Suprapubic skin (tissue), 4 donors: ENCODE results near the gene POLR3C. TPM values are rescaled to one million over a fixed set of nuclear protein-coding genes. Genes with fewer than 3 reads are reported as not detected.

ENCODE experiments used
- DNase-seq, 2 donors: peaks; one replicate each; pipeline ENCODE4 v3.0.0-alpha.2; 2019; ENCODE audit warnings: low spot score in 2 of 2
- H3K27ac ChIP-seq: fragments of 200-600 bp; sonication (generic); one replicate; pipeline ENCODE4 v1.5.1; 2019
- H3K27me3 ChIP-seq: fragments of 200-600 bp; sonication (generic); one replicate; pipeline ENCODE4 v1.5.1; 2019
- H3K36me3 ChIP-seq: fragments of 200-600 bp; sonication (generic); one replicate; pipeline ENCODE4 v1.5.1; 2019
- H3K4me1 ChIP-seq: fragments of 200-600 bp; sonication (generic); one replicate; pipeline ENCODE4 v1.5.1; 2019
- H3K4me3 ChIP-seq: fragments of 200-600 bp; sonication (generic); one replicate; pipeline ENCODE4 v1.5.1; 2019; ENCODE audit warnings: mild to moderate bottlenecking
- H3K9me3 ChIP-seq: fragments of 200-600 bp; sonication (generic); one replicate; pipeline ENCODE4 v1.5.1; 2019
- CTCF ChIP-seq, 2 donors: fragments of 200-600 bp in 1 of 2; fragments of 450-650 bp in 1 of 2; sonication (generic) in 1 of 2; IDR thresholded peaks; one replicate each; pipeline ENCODE4 v1.5.1; 2016 to 2019; ENCODE audit warnings: antibody characterized with exemption in 2 of 2, mild to moderate bottlenecking in 1 of 2, moderate library complexity in 1 of 2
- EP300 ChIP-seq: sonication (generic); formaldehyde crosslinking; IDR thresholded peaks from one replicate; pipeline ENCODE4 v1.6.1; 2017; ENCODE audit warnings: antibody characterized with exemption
- POLR2A ChIP-seq, 2 donors: fragments of 450-650 bp; IDR thresholded peaks; one replicate each; pipeline ENCODE4 v1.6.1; 2017; ENCODE audit warnings: antibody characterized with exemption in 2 of 2, mild to moderate bottlenecking in 2 of 2, moderate library complexity in 2 of 2
- POLR2AphosphoS5 ChIP-seq, 3 donors: sonication (generic); formaldehyde crosslinking; IDR thresholded peaks; one replicate each; pipeline ENCODE4 v1.6.1; 2017; ENCODE audit warnings: antibody characterized with exemption in 3 of 3
- WGBS: methylation state at CpG from one replicate; pipeline ENCODE4 v1.1.5; 2018; 5-methylcytosine and 5-hydroxymethylcytosine counted together
- total RNA-seq, 4 donors: library from RNA; depleted of rRNA; stranded (reverse); fragments of >200 nt; gene quantifications; one replicate each; pipeline ENCODE4 v1.1.0, GENCODE V29; 2016

The POLR3C gene
- total RNA-seq, 4 donors from 2014 or later, result 22.5 to 40.8 (median 24.8) TPM

GRCh38 chr1:145796753-145797152, 27.2 kb upstream of the POLR3C start:
- peaks cover 11% of the 10 kb centered on the region for H3K36me3 ChIP-seq
- no peak for DNase-seq
- no peak overlapping the region for H3K27ac ChIP-seq
- H3K9me3 ChIP-seq, result peaks cover 10% of the 10 kb centered on the region
- TF ChIP-seq POLR2AphosphoS5 (IDR thresholded peaks at IDR 0.05) (no peak), CTCF (IDR thresholded peaks at IDR 0.05) (no peak), POLR2A (IDR thresholded peaks at IDR 0.05) (no peak), EP300 (no peak)
- no peak overlapping the region for H3K4me3 ChIP-seq
- H3K4me1 ChIP-seq, result peaks cover 15% of the 10 kb centered on the region
- 0% methylated on average over 1 of the region's 1 CpG for WGBS
- no peaks in the 10 kb centered on the region for H3K27me3 ChIP-seq

GRCh38 chr1:145799806-145800205, 24.2 kb upstream of the POLR3C start:
- Histone ChIP-seq H3K27ac (no peak overlapping the region), H3K27me3 (no peaks in the 10 kb centered on the region), H3K4me1 (peaks cover 45% of the 10 kb centered on the region), H3K4me3 (no peak overlapping the region), H3K9me3 (peaks cover 10% of the 10 kb centered on the region), H3K36me3 (no peaks in the 10 kb centered on the region)
- no peak for DNase-seq
- whole genome bisulfite sequencing, result 89% methylated on average over 2 of the region's 2 CpGs
- TF ChIP-seq POLR2A (IDR thresholded peaks at IDR 0.05), result no peak
- TF ChIP-seq EP300, result no peak
- TF ChIP-seq CTCF (IDR thresholded peaks at IDR 0.05), result no peak
- TF ChIP-seq POLR2AphosphoS5 (IDR thresholded peaks at IDR 0.05), result no peak

DNA sequence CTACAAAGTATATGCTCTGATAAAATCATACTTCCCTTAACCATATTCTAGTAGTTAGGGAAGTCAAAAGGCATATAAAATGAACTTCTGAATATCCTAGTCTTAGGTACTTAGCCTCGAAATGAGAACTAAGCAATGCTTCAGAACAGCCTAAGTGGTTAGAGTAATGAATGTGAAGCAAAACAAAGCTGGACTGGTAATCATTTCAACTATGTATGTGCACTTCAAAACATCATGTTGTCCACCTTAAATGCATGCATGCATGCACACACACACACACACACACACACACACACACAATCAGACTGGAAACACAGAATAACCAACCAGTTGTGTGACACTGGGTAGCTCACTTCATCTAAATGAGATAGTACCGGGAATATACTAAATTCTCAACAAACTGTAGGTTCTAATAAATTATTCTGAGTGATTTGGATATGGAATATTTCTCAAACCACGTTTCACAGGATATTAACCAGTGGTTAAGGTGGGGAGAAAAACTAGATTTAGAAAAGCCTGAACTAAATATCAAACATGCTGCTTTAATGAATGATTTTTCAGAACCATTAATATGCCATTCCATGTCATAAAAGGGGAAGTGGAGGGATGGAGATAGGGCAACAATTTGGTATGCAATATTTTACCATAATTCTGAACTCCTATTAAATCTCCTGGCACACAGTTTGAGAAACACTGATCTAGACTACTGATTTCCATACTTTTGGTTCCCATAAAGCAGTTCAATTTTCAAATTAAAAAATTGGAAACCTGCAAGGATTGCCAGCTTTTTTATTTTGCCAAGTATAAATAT, 19.6 kb upstream of the POLR3C start:
- WGBS, result 43% methylated on average over 3 of the region's 3 CpGs
- Histone ChIP-seq H3K4me1 (peaks cover 52% of the 10 kb centered on the region), H3K27me3 (no peaks in the 10 kb centered on the region), H3K9me3 (no peaks in the 10 kb centered on the region), H3K4me3 (no peak overlapping the region), H3K36me3 (no peaks in the 10 kb centered on the region), H3K27ac (no peak overlapping the region)
- TF ChIP-seq EP300 (no peak), POLR2AphosphoS5 (IDR thresholded peaks at IDR 0.05) (no peak)
- no peak for DNase-seq

- 70% methylated on average over 1 of the region's 1 CpG for WGBS
- Histone ChIP-seq H3K27me3 (no peaks in the 10 kb centered on the region), H3K4me3 (no peak overlapping the region), H3K9me3 (no peaks in the 10 kb centered on the region), H3K36me3 (no peaks in the 10 kb centered on the region), H3K4me1 (peaks cover 52% of the 10 kb centered on the region), H3K27ac (no peak overlapping the region)
- TF ChIP-seq EP300 (no peak), POLR2AphosphoS5 (IDR thresholded peaks at IDR 0.05) (no peak), CTCF (IDR thresholded peaks at IDR 0.05) (no peak), POLR2A (IDR thresholded peaks at IDR 0.05) (no peak)
- DNase-seq, result no peak
These were observed 18.9 kb upstream of the POLR3C start for GRCh38 chr1:145805057-145805456.

GRCh38 chr1:145806408-145806807, 17.6 kb upstream of the POLR3C start:
- DNase-seq, result no peak
- TF ChIP-seq CTCF (IDR thresholded peaks at IDR 0.05) (no peak), POLR2AphosphoS5 (IDR thresholded peaks at IDR 0.05) (no peak), EP300 (no peak), POLR2A (IDR thresholded peaks at IDR 0.05) (no peak)
- WGBS, result 92% methylated on average over 4 of the region's 4 CpGs
- Histone ChIP-seq H3K4me3 (no peak overlapping the region), H3K9me3 (no peaks in the 10 kb centered on the region), H3K27ac (no peak overlapping the region), H3K36me3 (no peaks in the 10 kb centered on the region), H3K4me1 (peaks cover 39% of the 10 kb centered on the region), H3K27me3 (no peaks in the 10 kb centered on the region)
